Activated naive CD4-positive, alpha-beta T cell treated with anti-CD3 and anti-CD28 coated beads, Interleukin-2, amount 50 U/mL, for 24 hours (primary cell): ENCODE measurements around the gene TMEM82.

Source experiments
- H3K27ac Mint-ChIP-seq: one replicate; pipeline ENCODE4 v1.8.0; 2021; ENCODE audit warnings: mild to moderate bottlenecking, mixed read lengths
- H3K27me3 Mint-ChIP-seq: one replicate; pipeline ENCODE4 v1.8.0; 2021; ENCODE audit warnings: mixed read lengths
- H3K36me3 Mint-ChIP-seq: one replicate; pipeline ENCODE4 v1.8.0; 2021; ENCODE audit warnings: mixed read lengths
- H3K4me1 Mint-ChIP-seq: one replicate; pipeline ENCODE4 v1.8.0; 2021; ENCODE audit warnings: mixed read lengths
- H3K4me3 Mint-ChIP-seq: one replicate; pipeline ENCODE4 v1.8.0; 2021; ENCODE audit warnings: mild to moderate bottlenecking, mixed read lengths
- H3K9me3 Mint-ChIP-seq: one replicate; pipeline ENCODE4 v1.8.0; 2021; ENCODE audit warnings: mixed read lengths

Gene TMEM82

DNA sequence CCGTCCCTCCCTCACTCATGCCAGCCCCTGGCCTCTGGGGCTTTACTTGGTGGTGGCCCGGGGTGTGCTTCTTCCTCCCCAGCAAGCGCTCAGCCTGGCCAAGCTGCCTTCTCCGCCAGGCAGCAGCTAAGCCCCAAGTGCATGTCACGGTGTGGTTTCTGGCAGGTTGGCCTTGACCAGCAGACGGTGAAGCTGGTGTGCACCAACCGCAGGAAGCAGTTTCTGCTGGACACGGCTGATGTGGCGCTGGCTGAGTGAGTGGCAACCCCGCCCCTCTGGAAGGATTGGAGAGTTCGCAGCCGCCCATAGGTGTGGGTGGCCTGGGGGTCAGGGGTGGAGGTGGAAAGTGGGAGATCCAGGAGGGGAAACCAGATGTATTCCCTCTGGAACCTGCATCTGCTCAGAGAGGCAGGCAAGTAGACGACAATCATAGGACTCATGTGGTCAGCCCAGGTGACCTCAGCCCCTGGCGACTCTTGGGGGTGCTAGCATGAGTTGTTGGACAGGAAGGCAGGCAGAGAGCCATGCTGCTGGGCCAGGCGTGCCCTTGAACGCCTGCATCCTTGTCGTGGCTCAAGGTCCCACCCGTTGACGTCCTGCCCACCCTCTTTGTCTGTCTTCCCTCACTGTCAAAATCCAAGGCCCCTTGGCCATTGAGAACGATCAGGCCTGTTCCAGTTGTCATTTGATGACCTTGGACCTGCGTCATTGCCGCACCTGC lies 13.2 kb upstream of the TMEM82 start:
- Mint-ChIP-seq H3K4me3 (no peak overlapping the region), H3K27ac (peak overlapping the region; percentile 68), H3K36me3 (peaks cover 1% of the 10 kb centered on the region), H3K4me1 (no peaks in the 10 kb centered on the region), H3K9me3 (no peaks in the 10 kb centered on the region), H3K27me3 (no peaks in the 10 kb centered on the region)

DNA sequence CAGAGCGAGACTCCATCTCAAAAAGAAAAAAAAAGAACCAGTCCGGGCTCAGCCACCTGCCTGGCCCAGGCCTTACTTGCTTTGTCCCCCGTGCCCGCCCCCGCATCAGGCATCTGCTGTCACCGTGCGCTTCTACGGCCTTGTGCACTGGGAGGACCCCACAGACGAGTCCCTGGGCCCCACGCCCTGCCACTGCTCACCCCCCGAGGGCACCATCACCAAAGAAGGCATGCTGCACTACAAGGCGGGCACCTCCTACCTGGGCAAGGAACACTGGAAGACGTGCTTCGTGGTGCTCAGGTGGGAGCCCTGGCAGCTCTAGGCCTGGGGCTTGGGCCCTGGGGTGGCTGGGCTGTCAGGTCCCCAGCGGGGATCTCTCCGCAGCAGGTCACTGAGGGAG lies 11.9 kb upstream of the TMEM82 start:
- no peaks in the 10 kb centered on the region for H3K9me3 Mint-ChIP-seq
- H3K36me3 Mint-ChIP-seq, result peaks cover 1% of the 10 kb centered on the region
- H3K4me3 Mint-ChIP-seq, result no peak overlapping the region
- H3K27ac Mint-ChIP-seq, result no peak overlapping the region
- H3K27me3 Mint-ChIP-seq, result no peaks in the 10 kb centered on the region
- no peaks in the 10 kb centered on the region for H3K4me1 Mint-ChIP-seq

GRCh38 chr1:15730936-15731335 lies 11.4 kb upstream of the TMEM82 start:
- Mint-ChIP-seq H3K27me3 (no peaks in the 10 kb centered on the region), H3K4me1 (no peaks in the 10 kb centered on the region), H3K9me3 (no peaks in the 10 kb centered on the region), H3K36me3 (peaks cover 1% of the 10 kb centered on the region), H3K27ac (no peak overlapping the region), H3K4me3 (no peak overlapping the region)

- H3K4me3 Mint-ChIP-seq, result no peak overlapping the region
- no peaks in the 10 kb centered on the region for H3K9me3 Mint-ChIP-seq
- no peak overlapping the region for H3K27ac Mint-ChIP-seq
- peaks cover 1% of the 10 kb centered on the region for H3K36me3 Mint-ChIP-seq
- no peaks in the 10 kb centered on the region for H3K27me3 Mint-ChIP-seq
- H3K4me1 Mint-ChIP-seq, result no peaks in the 10 kb centered on the region
Observed at GRCh38 chr1:15731735-15732685, 10.3 kb upstream of the TMEM82 start.

GRCh38 chr1:15732686-15733081 lies 9.6 kb upstream of the TMEM82 start:
- Mint-ChIP-seq H3K27me3 (no peaks in the 10 kb centered on the region), H3K9me3 (no peaks in the 10 kb centered on the region), H3K4me1 (no peaks in the 10 kb centered on the region), H3K36me3 (no peaks in the 10 kb centered on the region), H3K4me3 (no peak overlapping the region), H3K27ac (no peak overlapping the region)

- H3K36me3 Mint-ChIP-seq, result no peaks in the 10 kb centered on the region
- no peaks in the 10 kb centered on the region for H3K4me1 Mint-ChIP-seq
- no peaks in the 10 kb centered on the region for H3K9me3 Mint-ChIP-seq
- no peak overlapping the region for H3K27ac Mint-ChIP-seq
- no peak overlapping the region for H3K4me3 Mint-ChIP-seq
- no peaks in the 10 kb centered on the region for H3K27me3 Mint-ChIP-seq
Observed at GRCh38 chr1:15733218-15733725, 9.0 kb upstream of the TMEM82 start.

DNA sequence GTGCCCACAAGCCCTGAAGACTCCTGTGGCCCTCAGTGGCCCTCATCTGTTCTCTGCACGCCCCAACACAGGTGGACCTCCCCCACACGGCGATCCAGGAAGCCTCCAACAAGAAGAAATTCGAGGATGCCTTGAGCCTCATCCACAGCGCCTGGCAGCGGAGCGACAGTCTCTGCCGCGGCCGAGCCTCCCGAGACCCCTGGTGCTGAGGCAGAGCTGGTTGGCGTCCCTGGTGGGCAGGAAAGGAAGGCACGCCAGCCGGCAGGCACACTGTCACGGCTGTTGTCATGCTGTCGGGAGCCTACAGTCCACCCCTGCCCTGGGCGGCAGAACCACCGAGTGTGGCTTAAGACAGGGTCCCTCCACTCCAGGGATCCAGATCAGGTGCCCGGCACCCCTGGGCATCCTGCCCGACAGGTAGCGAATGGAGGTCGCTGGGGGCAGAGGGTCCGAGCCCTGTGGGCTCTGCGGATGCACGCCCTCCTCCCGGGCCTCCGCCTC lies 8.5 kb upstream of the TMEM82 start:
- no peak overlapping the region for H3K27ac Mint-ChIP-seq
- H3K27me3 Mint-ChIP-seq, result no peaks in the 10 kb centered on the region
- no peaks in the 10 kb centered on the region for H3K9me3 Mint-ChIP-seq
- no peak overlapping the region for H3K4me3 Mint-ChIP-seq
- no peaks in the 10 kb centered on the region for H3K36me3 Mint-ChIP-seq
- H3K4me1 Mint-ChIP-seq, result no peaks in the 10 kb centered on the region

- no peaks in the 10 kb centered on the region for H3K27me3 Mint-ChIP-seq
- H3K27ac Mint-ChIP-seq, result peak overlapping the region; percentile 30
- H3K36me3 Mint-ChIP-seq, result no peaks in the 10 kb centered on the region
- H3K4me1 Mint-ChIP-seq, result no peaks in the 10 kb centered on the region
- no peak overlapping the region for H3K4me3 Mint-ChIP-seq
- H3K9me3 Mint-ChIP-seq, result no peaks in the 10 kb centered on the region
Observed at GRCh38 chr1:15734296-15734695, 8.0 kb upstream of the TMEM82 start.

DNA sequence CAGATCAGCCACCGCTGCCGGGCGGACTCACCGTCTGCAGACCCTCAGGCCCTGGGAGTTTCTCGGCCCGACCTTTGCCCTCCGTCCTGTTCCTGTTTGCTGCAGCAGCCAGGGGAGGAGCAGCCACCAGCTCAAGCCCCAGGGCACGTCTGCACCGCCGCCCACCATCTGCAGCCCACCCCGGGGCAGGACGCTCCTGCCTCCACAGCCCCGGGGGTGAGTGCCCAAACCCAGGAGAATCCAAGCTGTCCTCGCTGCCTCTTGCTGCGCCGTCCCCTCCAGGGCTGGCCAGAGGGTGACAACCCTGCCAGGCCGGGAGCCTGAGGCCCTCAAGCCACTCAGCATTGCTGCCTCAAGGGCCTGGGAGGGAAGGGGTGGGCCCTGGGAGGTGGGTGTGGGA lies 7.4 kb upstream of the TMEM82 start:
- no peaks in the 10 kb centered on the region for H3K27me3 Mint-ChIP-seq
- H3K36me3 Mint-ChIP-seq, result no peaks in the 10 kb centered on the region
- H3K9me3 Mint-ChIP-seq, result no peaks in the 10 kb centered on the region
- no peak overlapping the region for H3K4me3 Mint-ChIP-seq
- no peak overlapping the region for H3K27ac Mint-ChIP-seq
- no peaks in the 10 kb centered on the region for H3K4me1 Mint-ChIP-seq

GRCh38 chr1:15735304-15736037 lies 6.8 kb upstream of the TMEM82 start:
- H3K27me3 Mint-ChIP-seq, result no peaks in the 10 kb centered on the region
- H3K27ac Mint-ChIP-seq, result no peak overlapping the region
- H3K4me1 Mint-ChIP-seq, result no peaks in the 10 kb centered on the region
- no peaks in the 10 kb centered on the region for H3K9me3 Mint-ChIP-seq
- H3K4me3 Mint-ChIP-seq, result no peak overlapping the region
- H3K36me3 Mint-ChIP-seq, result no peaks in the 10 kb centered on the region

GRCh38 chr1:15736038-15736891 lies 6.0 kb upstream of the TMEM82 start, which contains the start of gene SLC25A34:
SLC25A34 (plus strand) TSS chr1:15736258; CDS start chr1:15736486, 228 bp downstream.
- no peak within 1 kb of the TSS for H3K27ac Mint-ChIP-seq
- H3K9me3 Mint-ChIP-seq, result no peaks in the 10 kb centered on the region
- H3K36me3 Mint-ChIP-seq, result no peaks in the 10 kb centered on the region
- no peaks in the 10 kb centered on the region for H3K27me3 Mint-ChIP-seq
- peaks cover 2% of the 10 kb centered on the region for H3K4me1 Mint-ChIP-seq
- H3K4me3 Mint-ChIP-seq, result no peak within 1 kb of the TSS

DNA sequence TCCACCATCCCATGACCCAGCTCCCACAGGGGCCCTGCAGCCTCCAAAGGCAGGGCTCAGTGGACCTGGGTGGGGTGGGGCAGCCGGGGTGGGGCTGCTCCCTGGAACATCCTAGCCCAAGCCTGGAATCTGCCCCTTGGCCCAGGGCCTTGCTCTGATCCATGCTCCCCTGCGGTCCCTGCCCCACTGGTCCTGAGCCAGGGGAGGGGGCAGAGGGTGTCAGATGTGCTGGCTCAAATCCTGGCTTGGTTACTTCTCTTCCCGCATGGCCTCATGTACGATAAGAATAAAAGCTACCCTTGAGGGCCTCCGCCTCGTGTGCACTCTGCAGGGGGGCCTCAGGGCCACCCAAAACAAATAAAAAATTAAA lies 5.4 kb upstream of the TMEM82 start:
- H3K4me3 Mint-ChIP-seq, result no peak overlapping the region
- no peaks in the 10 kb centered on the region for H3K27me3 Mint-ChIP-seq
- H3K9me3 Mint-ChIP-seq, result no peaks in the 10 kb centered on the region
- no peak overlapping the region for H3K27ac Mint-ChIP-seq
- H3K4me1 Mint-ChIP-seq, result peaks cover 6% of the 10 kb centered on the region
- no peaks in the 10 kb centered on the region for H3K36me3 Mint-ChIP-seq

DNA sequence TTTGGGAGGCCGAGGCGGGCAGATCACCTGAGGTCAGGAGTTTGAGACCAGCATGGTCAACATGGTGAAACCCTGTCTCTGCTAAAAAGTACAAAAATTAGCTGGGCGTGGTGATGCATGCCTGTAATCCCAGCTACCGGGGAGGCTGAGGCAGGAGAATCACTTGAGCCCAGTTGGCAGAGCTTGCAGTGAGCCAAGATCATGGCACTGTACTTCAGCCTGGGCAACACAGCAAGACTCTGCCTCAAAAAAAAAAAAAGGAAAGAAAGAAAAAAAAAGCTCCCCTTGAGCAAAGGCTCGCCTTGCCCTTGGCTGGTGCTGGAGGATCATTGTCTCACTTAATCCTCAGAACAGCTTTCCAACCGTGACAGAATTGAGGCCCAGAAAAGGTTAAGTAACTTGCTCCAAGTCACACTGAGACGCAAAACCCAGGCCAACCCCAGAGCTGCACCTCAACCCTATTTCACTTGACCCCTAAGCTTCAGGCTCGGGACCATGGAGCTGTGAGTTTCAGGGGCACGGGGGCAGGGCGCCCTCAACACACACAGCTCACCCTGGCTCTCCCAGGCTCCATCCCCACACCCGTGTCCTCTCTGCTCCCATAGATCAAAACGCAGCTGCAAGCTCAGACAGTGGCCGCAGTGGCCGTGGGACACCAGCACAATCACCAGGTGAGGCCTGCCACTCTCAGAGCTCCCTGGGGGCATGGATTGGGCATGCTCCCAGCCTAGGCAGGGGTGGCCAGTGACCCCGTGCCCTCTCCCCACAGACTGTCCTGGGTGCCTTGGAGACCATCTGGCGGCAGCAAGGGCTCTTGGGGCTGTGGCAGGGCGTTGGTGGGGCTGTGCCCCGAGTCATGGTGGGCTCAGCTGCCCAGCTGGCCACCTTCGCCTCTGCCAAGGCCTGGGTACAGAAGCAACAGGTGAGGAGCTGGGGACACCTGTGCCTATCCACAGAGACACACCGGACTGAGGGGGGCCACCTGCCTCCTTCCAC lies 4.7 kb upstream of the TMEM82 start:
- no peaks in the 10 kb centered on the region for H3K27me3 Mint-ChIP-seq
- H3K4me1 Mint-ChIP-seq, result peaks cover 6% of the 10 kb centered on the region
- H3K4me3 Mint-ChIP-seq, result no peak overlapping the region
- H3K36me3 Mint-ChIP-seq, result no peaks in the 10 kb centered on the region
- H3K27ac Mint-ChIP-seq, result no peak overlapping the region
- H3K9me3 Mint-ChIP-seq, result no peaks in the 10 kb centered on the region
